DMS 273 (cell line): ENCODE measurements around the gene COA7.

ENCODE experiments used
- DNase-seq: peaks from one replicate; lab custom pipeline; 2025; ENCODE audit not compliant: unreplicated experiment; lab: John Stamatoyannopoulos, UW

COA7 gene

DNA sequence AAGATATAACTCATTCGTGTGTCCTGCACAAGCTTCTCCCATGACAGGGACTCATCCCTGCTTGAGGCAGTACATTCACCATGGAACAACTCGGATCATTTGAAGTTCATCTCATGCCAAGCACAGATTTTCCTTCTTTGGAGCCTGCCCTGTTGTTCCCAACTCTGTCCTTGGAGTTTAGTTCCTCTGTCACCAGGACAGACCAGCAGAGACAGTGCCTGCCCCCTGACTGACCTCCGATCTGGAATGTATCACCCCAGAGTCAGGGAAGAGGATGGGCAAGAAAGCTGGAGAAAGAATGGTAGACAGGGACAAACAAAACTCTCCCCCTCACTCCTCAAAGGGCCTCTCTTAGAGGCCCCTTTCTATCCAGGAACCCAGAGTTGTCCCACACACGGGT is 60.2 kb downstream of the COA7 start:
- DNase-seq, result no peak

- DNase-seq, result no peak
Observed at GRCh38 chr1:52636721-52637695, 61.1 kb downstream of the COA7 start.

GRCh38 chr1:52635321-52636089 is 62.6 kb downstream of the COA7 start:
- no peak for DNase-seq
